Endothelial cell of umbilical vein (primary cell): ENCODE results near the gene POLA1. TPM values are rescaled to one million over a fixed set of nuclear protein-coding genes. Genes with fewer than 3 reads are reported as not detected.

Experiments
- BruUV-seq: library from RNA; stranded (reverse); fragments of 400-500 nt; replicated peaks from 2 replicates; lab custom pipeline; 2021; lab: Mats Ljungman, UMichigan
- CTCF ChIA-PET: fragments of 300-600, 350-600 bp; sonication (Branson Sonifier 250); formaldehyde crosslinking; loops from one replicate; lab custom pipeline; 2021; ENCODE audit warnings: antibody characterized with exemption, inconsistent platforms; lab: Charles Lee
- POLR2A ChIA-PET: fragments of 300-600, 350-600 bp; sonication (Branson Sonifier 250); formaldehyde crosslinking; loops from one replicate; lab custom pipeline; 2021; ENCODE audit warnings: antibody characterized with exemption, inconsistent platforms; lab: Charles Lee
- DNase-seq: peaks from one replicate; pipeline ENCODE4 v3.0.0-alpha.2; 2011; ENCODE audit warnings: low read depth, low spot score
- FAIRE-seq: peaks from 2 replicates; lab custom pipeline; 2011; peaks lifted over from hg19 to GRCh38; lab: Jason Lieb, UNC
- H2AFZ ChIP-seq: 2 replicates; pipeline ENCODE4 v1.6.0; 2012; ENCODE audit warnings: low read depth, low read length, control low read depth, inconsistent platforms
- H3K27ac ChIP-seq: 2 replicates; pipeline ENCODE4 v1.5.1; 2011; ENCODE audit warnings: low read depth, mild to moderate bottlenecking, control low read depth, low read length, moderate library complexity; ENCODE audit not compliant: insufficient read depth
- H3K27me3 ChIP-seq, 2 experiments: 2 replicates each; pipeline versions ENCODE4 v1.6.0 to v1.6.1; 2011; ENCODE audit warnings: low read length in 2 of 2, mixed read lengths in 1 of 2; ENCODE audit not compliant: control insufficient read depth in 2 of 2, insufficient read depth in 2 of 2
- H3K36me3 ChIP-seq, 2 experiments: 2 replicates in 1 of 2; 3 replicates in 1 of 2; pipeline ENCODE4 v1.5.1; 2011; ENCODE audit warnings: low read length in 2 of 2, mild to moderate bottlenecking in 1 of 2, moderate library complexity in 1 of 2; ENCODE audit not compliant: control insufficient read depth in 2 of 2, insufficient read depth in 2 of 2; ENCODE audit errors: extremely low read depth in 1 of 2
- H3K4me1 ChIP-seq: 3 replicates; pipeline ENCODE4 v1.5.1; 2011; ENCODE audit warnings: mild to moderate bottlenecking, low read length; ENCODE audit not compliant: control insufficient read depth, insufficient read depth; ENCODE audit errors: extremely low read depth
- H3K4me2 ChIP-seq: 2 replicates; pipeline ENCODE4 v1.6.1; 2011; ENCODE audit warnings: low read length, control low read depth, mixed read lengths; ENCODE audit not compliant: insufficient read depth
- H3K4me3 ChIP-seq, 3 experiments: fragments of 200-600 bp in 1 of 3; sonication (generic), shearing (Covaris generic) in 1 of 3; replicated peaks in 1 of 3; 2 replicates each; pipeline ENCODE4 v1.5.1; 2011 to 2016; ENCODE audit warnings: control low read depth in 3 of 3, low read length in 3 of 3, mild to moderate bottlenecking in 2 of 3, inconsistent platforms in 1 of 3, low read depth in 1 of 3, moderate library complexity in 1 of 3; ENCODE audit not compliant: insufficient read depth in 1 of 3
- H3K79me2 ChIP-seq: 2 replicates; pipeline ENCODE4 v1.6.0; 2012; ENCODE audit warnings: low read length, inconsistent platforms; ENCODE audit not compliant: control insufficient read depth, insufficient read depth
- H3K9ac ChIP-seq: replicated peaks from 2 replicates; pipeline ENCODE3; 2011; ENCODE audit warnings: low read length, control low read depth; ENCODE audit not compliant: insufficient read depth; ENCODE audit errors: extremely low read depth
- H3K9me1 ChIP-seq: replicated peaks from 3 replicates; pipeline ENCODE4 v1.6.0; 2011; ENCODE audit warnings: mild to moderate bottlenecking, low read length; ENCODE audit not compliant: control insufficient read depth, insufficient read depth; ENCODE audit errors: extremely low read depth
- H3K9me3 ChIP-seq: replicated peaks from 2 replicates; pipeline ENCODE4 v1.5.1; 2012; ENCODE audit warnings: low read length, inconsistent platforms; ENCODE audit not compliant: control insufficient read depth, insufficient read depth
- H4K20me1 ChIP-seq: replicated peaks from 2 replicates; pipeline ENCODE3; 2011; ENCODE audit warnings: mild to moderate bottlenecking, low read length; ENCODE audit not compliant: control insufficient read depth, insufficient read depth; ENCODE audit errors: extremely low read depth
- CTCF ChIP-seq, 2 donors: IDR thresholded peaks; 1 replicate in 1 of 2; 2 replicates in 1 of 2; pipeline ENCODE4 v1.5.1; 2011; ENCODE audit warnings: low read length in 2 of 2, mild to moderate bottlenecking in 2 of 2, moderate library complexity in 2 of 2, control low read depth in 1 of 2, inconsistent platforms in 1 of 2, low read depth in 1 of 2; ENCODE audit not compliant: insufficient read depth in 1 of 2; ENCODE audit errors: extremely low read depth in 1 of 2
- EZH2 ChIP-seq: IDR thresholded peaks from 2 replicates; pipeline ENCODE4 v1.6.1; 2012; ENCODE audit warnings: borderline replicate concordance, low read depth, mild to moderate bottlenecking, moderate library complexity, low read length, inconsistent platforms; ENCODE audit not compliant: severe bottlenecking
- FOS ChIP-seq: IDR thresholded peaks from 2 replicates; pipeline ENCODE4 v1.6.1; 2011; ENCODE audit warnings: mild to moderate bottlenecking, low read length, moderate library complexity, borderline replicate concordance; ENCODE audit not compliant: insufficient read depth
- GATA2 ChIP-seq: IDR thresholded peaks from 2 replicates; pipeline ENCODE4 v1.7.0; 2011; ENCODE audit warnings: low read depth, mild to moderate bottlenecking, moderate library complexity, mixed read lengths, low read length; ENCODE audit not compliant: insufficient read length, insufficient read depth
- JUN ChIP-seq: IDR thresholded peaks from 2 replicates; pipeline ENCODE4 v1.6.1; 2011; ENCODE audit warnings: borderline replicate concordance, low read depth; ENCODE audit not compliant: insufficient read length, insufficient read depth
- MAX ChIP-seq: IDR thresholded peaks from 2 replicates; pipeline ENCODE4 v1.6.1; 2011; ENCODE audit not compliant: insufficient read depth, insufficient read length
- MYC ChIP-seq: IDR thresholded peaks from one replicate; pipeline ENCODE4 v1.6.1; 2011; ENCODE audit warnings: mild to moderate bottlenecking, low read depth, low read length
- POLR2A ChIP-seq: IDR thresholded peaks from 2 replicates; pipeline ENCODE4 v1.6.1; 2012; ENCODE audit warnings: low read depth, mild to moderate bottlenecking, control low read depth, low read length
- POLR2AphosphoS5 ChIP-seq: IDR thresholded peaks from 2 replicates; pipeline ENCODE4 v1.6.1; 2012; ENCODE audit warnings: low read depth, mild to moderate bottlenecking, control low read depth, low read length, moderate library complexity; ENCODE audit not compliant: insufficient read depth
- dilution Hi-C: fragments of 300-500 bp; cut with MboI; formaldehyde crosslinking; loops from one replicate; pipeline ENCODE4 v1.15.0; 2019; ENCODE audit warnings: low sequenced_read_pairs; ENCODE audit not compliant: extremely low pct_ligation_motif_present
- intact Hi-C: fragments of 100-400 bp; cut with micrococcal nuclease; formaldehyde crosslinking; loops from one replicate; pipeline ENCODE4 v1.10.0; 2022
- polyA plus RNA-seq, 4 experiments: library from polyadenylated mRNA; depleted of rRNA in 3 of 4; stranded (reverse) in 3 of 4; unstranded in 1 of 4; fragments of >200 nt; gene quantifications; 2 replicates each; pipeline versions ENCODE4 v1.2.1 to v1.2.3, GENCODE V29; 2011 to 2012; ENCODE audit warnings: missing spikeins in 1 of 4
- total RNA-seq: library from RNA; stranded (reverse); gene quantifications from 2 replicates; pipeline ENCODE4 v1.2.3, GENCODE V29; 2021

POLA1 gene
- total and polyA plus RNA-seq, 2 donors (not counting 3 experiments of a cell fraction or from before 2014, with no cell fraction given), result 1.8 to 18.6 TPM

- H4K20me1 ChIP-seq, result no peaks in the 10 kb centered on the region
- no peak overlapping the region for H3K9ac ChIP-seq
- intact Hi-C loops (no loop called here), dilution Hi-C loops (no loop called here)
- no peak overlapping the region for H2AFZ ChIP-seq
- no peaks in the 10 kb centered on the region for H3K79me2 ChIP-seq
- H3K36me3 ChIP-seq, result no peaks in the 10 kb centered on the region
- DNase-seq, result no peak
- H3K27ac ChIP-seq, result no peak overlapping the region
- FAIRE-seq, result no peak
- no peak overlapping the region for H3K4me2 ChIP-seq
- no peaks in the 10 kb centered on the region for H3K4me1 ChIP-seq
- no peak overlapping the region for H3K4me3 ChIP-seq
- no peaks in the 10 kb centered on the region for H3K9me3 ChIP-seq
- ChIA-PET CTCF (no interaction called here), POLR2A (no interaction called here)
- H3K9me1 ChIP-seq, result no peaks in the 10 kb centered on the region
- TF ChIP-seq FOS (no peak), CTCF (IDR thresholded peaks at IDR 0.05; ENCODE audit: extremely low read depth in 1 of 2, insufficient read depth in 1 of 2, low read depth in 1 of 2, low read length in 2 of 2) (no peak), GATA2 (no peak), JUN (no peak), EZH2 (no peak), MAX (no peak), POLR2AphosphoS5 (no peak), MYC (no peak), POLR2A (no peak)
- no peaks in the 10 kb centered on the region for H3K27me3 ChIP-seq
- BruUV-seq, result no TSS peak
These were observed 183.6 kb downstream of the POLA1 start for GRCh38 chrX:24877288-24877664.
